PC-9 (cell line): ENCODE results near the gene MYO5C. TPM values are rescaled to one million over a fixed set of nuclear protein-coding genes. Genes with fewer than 3 reads are reported as not detected.

Experiments used
- BruUV-seq: library from RNA; stranded (reverse); fragments of 400-500 nt; replicated peaks from 2 replicates; lab custom pipeline; 2021; lab: Mats Ljungman, UMichigan
- CTCF ChIA-PET: fragments of 300-600 bp; sonication (Branson Sonifier 250); formaldehyde crosslinking; loops from one replicate; lab custom pipeline; 2022; ENCODE audit warnings: antibody characterized with exemption; lab: Charles Lee
- POLR2A ChIA-PET: fragments of 300-600 bp; sonication (Branson Sonifier 250); formaldehyde crosslinking; loops from one replicate; lab custom pipeline; 2022; ENCODE audit warnings: antibody characterized with exemption; ENCODE audit not compliant: unreplicated experiment; lab: Charles Lee
- DNase-seq, 2 experiments: peaks; one replicate each; pipeline versions ENCODE4 v3.0.0 to v3.0.0-alpha.2; 2015 to 2022; ENCODE audit warnings: mixed read lengths in 1 of 2
- H2AFZ ChIP-seq: fragments of 200-600 bp; sonication (generic); 2 replicates; pipeline ENCODE4 v1.8.1; 2017; ENCODE audit warnings: antibody characterized with exemption
- H3F3A ChIP-seq: fragments of 200-600 bp; sonication (generic); 2 replicates; pipeline ENCODE4 v1.8.1; 2017; ENCODE audit warnings: antibody characterized with exemption, mild to moderate bottlenecking, low read depth; ENCODE audit not compliant: insufficient read depth
- H3K27ac ChIP-seq: fragments of 200-600 bp; sonication (generic); 2 replicates; pipeline ENCODE4 v1.6.1; 2016; ENCODE audit warnings: mixed run types
- H3K27me3 ChIP-seq: fragments of 200-600 bp; sonication (generic); 2 replicates; pipeline ENCODE4 v1.6.1; 2016; ENCODE audit warnings: low read depth, mixed run types; ENCODE audit not compliant: insufficient read depth
- H3K36me3 ChIP-seq: fragments of 200-600 bp; sonication (generic); 2 replicates; pipeline ENCODE4 v1.6.1; 2016; ENCODE audit warnings: low read depth, mixed run types
- H3K4me1 ChIP-seq: fragments of 200-600 bp; sonication (generic); replicated peaks from 2 replicates; pipeline ENCODE4 v1.6.1; 2016; ENCODE audit warnings: mixed run types; ENCODE audit not compliant: insufficient read depth
- H3K4me2 ChIP-seq: fragments of 200-600 bp; sonication (generic); 2 replicates; pipeline ENCODE4 v1.6.1; 2017; ENCODE audit warnings: mixed run types
- H3K4me3 ChIP-seq: fragments of 200-600 bp; sonication (generic); 2 replicates; pipeline ENCODE4 v1.6.1; 2016; ENCODE audit warnings: mixed run types
- H3K79me2 ChIP-seq: fragments of 200-600 bp; sonication (generic); 2 replicates; pipeline ENCODE4 v1.6.1; 2017; ENCODE audit warnings: low read depth, mixed run types
- H3K9me2 ChIP-seq: fragments of 200-600 bp; sonication (generic); 2 replicates; pipeline ENCODE4 v1.8.1; 2017; ENCODE audit warnings: mild to moderate bottlenecking; ENCODE audit not compliant: insufficient read depth
- H3K9me3 ChIP-seq: fragments of 200-600 bp; sonication (generic); 2 replicates; pipeline ENCODE4 v1.8.1; 2016; ENCODE audit warnings: low read depth; ENCODE audit not compliant: insufficient read depth
- H4K20me1 ChIP-seq: fragments of 200-600 bp; sonication (generic); 2 replicates; pipeline ENCODE4 v1.8.1; 2017; ENCODE audit not compliant: insufficient read depth
- CTCF ChIP-seq: fragments of 200-600 bp; sonication (generic); conservative IDR thresholded peaks from 2 replicates; pipeline ENCODE4 v1.6.1; 2017; ENCODE audit warnings: mixed run types, antibody characterized with exemption, mild to moderate bottlenecking, moderate library complexity
- EZH2 ChIP-seq: fragments of 200-600 bp; sonication (generic); IDR thresholded peaks from 2 replicates; pipeline ENCODE4 v1.8.0; 2017; ENCODE audit warnings: antibody characterized with exemption, low read depth
- intact Hi-C: fragments of 100-400 bp; cut with micrococcal nuclease; formaldehyde crosslinking; loops from one replicate; pipeline ENCODE4 v1.10.0; 2022; ENCODE audit not compliant: unreplicated experiment
- total RNA-seq: library from RNA; stranded (reverse); gene quantifications from 2 replicates; pipeline ENCODE4 v1.2.3, GENCODE V29; 2021

MYO5C gene
- total RNA-seq, 1 experiment from 2014 or later = 41.1 TPM

- BruUV-seq = no TSS peak
- intact Hi-C loops = no loop called here
- H3F3A ChIP-seq = no peaks in the 10 kb centered on the region
- H4K20me1 ChIP-seq = no peaks in the 10 kb centered on the region
- no peaks in the 10 kb centered on the region for H3K36me3 ChIP-seq
- TF ChIP-seq CTCF (no peak), EZH2 (no peak)
- no peaks in the 10 kb centered on the region for H3K9me2 ChIP-seq
- POLR2A ChIA-PET = no interaction called here
- DNase-seq = no peak
- CTCF ChIA-PET = no interaction called here
- no peak overlapping the region for H3K4me3 ChIP-seq
- peaks cover 8% of the 10 kb centered on the region; the same call in 1 of the 2 replicates for H3K4me1 ChIP-seq
- H3K79me2 ChIP-seq = peaks cover 9% of the 10 kb centered on the region; the same call in 1 of the 2 replicates
- H3K27ac ChIP-seq = no peak overlapping the region
- no peak overlapping the region for H2AFZ ChIP-seq
- no peaks in the 10 kb centered on the region for H3K27me3 ChIP-seq
- H3K4me2 ChIP-seq = no peak overlapping the region
- no peaks in the 10 kb centered on the region for H3K9me3 ChIP-seq
Measured at GRCh38 chr15:52281085-52282035, 14.2 kb downstream of the MYO5C start.

GRCh38 chr15:52280326-52281084, 15.1 kb downstream of the MYO5C start:
- H3K9me3 ChIP-seq = no peaks in the 10 kb centered on the region
- H3K4me2 ChIP-seq = no peak overlapping the region
- H3K27ac ChIP-seq = no peak overlapping the region
- no peaks in the 10 kb centered on the region for H4K20me1 ChIP-seq
- ChIA-PET CTCF (no interaction called here), POLR2A (no interaction called here)
- no peaks in the 10 kb centered on the region for H3K27me3 ChIP-seq
- H3F3A ChIP-seq = no peaks in the 10 kb centered on the region
- no peak overlapping the region for H2AFZ ChIP-seq
- no peak for DNase-seq
- no TSS peak for BruUV-seq
- H3K9me2 ChIP-seq = no peaks in the 10 kb centered on the region
- no peaks in the 10 kb centered on the region for H3K36me3 ChIP-seq
- H3K79me2 ChIP-seq = peaks cover 9% of the 10 kb centered on the region; the same call in 1 of the 2 replicates
- H3K4me1 ChIP-seq = peaks cover 8% of the 10 kb centered on the region; the same call in 1 of the 2 replicates
- intact Hi-C loops = no loop called here
- H3K4me3 ChIP-seq = no peak overlapping the region
- no peak for TF ChIP-seq EZH2

GRCh38 chr15:52278636-52279367, 16.8 kb downstream of the MYO5C start:
- Histone ChIP-seq H3K27ac (no peak overlapping the region), H3K4me3 (no peak overlapping the region), H3K9me2 (no peaks in the 10 kb centered on the region), H3K9me3 (no peaks in the 10 kb centered on the region), H2AFZ (no peak overlapping the region), H3F3A (no peaks in the 10 kb centered on the region), H3K27me3 (no peaks in the 10 kb centered on the region), H3K4me1 (no peaks in the 10 kb centered on the region), H3K36me3 (peaks cover 3% of the 10 kb centered on the region; the same call in 1 of the 2 replicates), H3K79me2 (peaks cover 8% of the 10 kb centered on the region; the same call in 1 of the 2 replicates), H4K20me1 (no peaks in the 10 kb centered on the region), H3K4me2 (no peak overlapping the region)
- CTCF ChIA-PET = no interaction called here
- POLR2A ChIA-PET = no interaction called here
- no peak for DNase-seq
- TF ChIP-seq CTCF (no peak), EZH2 (no peak)
- intact Hi-C loops = no loop called here
- no TSS peak for BruUV-seq
